Bronchial epithelial cell (primary cell): ENCODE measurements around the gene ALPG. TPM values are rescaled to one million over a fixed set of nuclear protein-coding genes. Genes with fewer than 3 reads are reported as not detected.
"Not testable (repeated sequence)": the region's sequence is repeated elsewhere in the genome, so short reads cannot be mapped to it uniquely, and the experiment has no call there.

Experiments
- DNase-seq: peaks from one replicate; pipeline ENCODE4 v3.0.0-alpha.2; 2010; ENCODE audit warnings: low read depth
- FAIRE-seq: peaks from 2 replicates; lab custom pipeline; 2011; peaks lifted over from hg19 to GRCh38; lab: Jason Lieb, UNC
- H3K27me3 ChIP-seq: 2 replicates; pipeline ENCODE4 v1.5.1; 2011; ENCODE audit warnings: low read length; ENCODE audit not compliant: control insufficient read depth, insufficient read depth
- H3K36me3 ChIP-seq: 2 replicates; pipeline ENCODE4 v1.5.1; 2011; ENCODE audit warnings: low read length; ENCODE audit not compliant: control insufficient read depth, insufficient read depth
- H3K4me3 ChIP-seq: 2 replicates; pipeline ENCODE4 v1.5.1; 2011; ENCODE audit warnings: mild to moderate bottlenecking, low read depth, low read length, control low read depth
- CTCF ChIP-seq: IDR thresholded peaks from 2 replicates; pipeline ENCODE4 v1.5.1; 2011; ENCODE audit warnings: mild to moderate bottlenecking, moderate library complexity, low read length, control low read depth, inconsistent platforms; ENCODE audit not compliant: insufficient read depth, severe bottlenecking
- total RNA-seq: library from RNA; depleted of rRNA; stranded (reverse); fragments of >200 nt; gene quantifications from 2 replicates; pipeline ENCODE4 v1.2.1, GENCODE V29; 2014

The ALPG gene
- total RNA-seq, 1 donor from 2014 or later, result not detected

- DNase-seq, result no peak
- H3K4me3 ChIP-seq, result no peak overlapping the region
- H3K27me3 ChIP-seq, result no peaks in the 10 kb centered on the region
- no peak for TF ChIP-seq CTCF
- no peak for FAIRE-seq
- H3K36me3 ChIP-seq, result no peaks in the 10 kb centered on the region
Measured at GRCh38 chr2:232431705-232432590, 25.3 kb downstream of the ALPG start.

GRCh38 chr2:232432598-232433184, 26.0 kb downstream of the ALPG start:
- DNase-seq (no peak), FAIRE-seq (no peak)
- Histone ChIP-seq H3K36me3 (no peaks in the 10 kb centered on the region), H3K27me3 (no peaks in the 10 kb centered on the region), H3K4me3 (no peak overlapping the region)
- TF ChIP-seq CTCF, result peak; percentile 21

DNA sequence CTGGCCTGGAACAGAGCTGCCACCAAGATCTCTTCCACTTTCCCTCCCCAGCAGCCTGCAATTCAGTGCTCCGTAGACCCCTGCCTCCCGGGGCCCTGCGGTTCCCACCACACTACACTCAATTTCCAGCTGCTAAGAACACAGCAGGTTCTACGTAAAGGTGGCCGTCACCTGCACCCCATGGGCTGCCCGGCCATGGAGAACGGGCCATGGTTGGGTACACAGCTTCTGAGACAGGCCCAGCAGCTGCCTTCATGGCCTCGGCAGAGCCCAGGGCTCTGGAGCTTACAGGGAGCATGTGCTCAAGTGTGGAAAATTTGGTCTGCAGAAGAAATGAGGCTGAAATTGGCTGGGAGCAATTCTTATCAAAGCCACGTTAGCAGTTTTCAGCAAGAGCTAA, 27.0 kb downstream of the ALPG start:
- DNase-seq, FAIRE-seq, H3K4me3 ChIP-seq, H3K36me3 ChIP-seq, H3K27me3 ChIP-seq: not testable (repeated sequence)

- no peaks in the 10 kb centered on the region for H3K27me3 ChIP-seq
- H3K4me3 ChIP-seq, result no peak overlapping the region
- no peak for TF ChIP-seq CTCF
- no peaks in the 10 kb centered on the region for H3K36me3 ChIP-seq
- peak; percentile 75 for FAIRE-seq
- DNase-seq, result no peak
Measured at GRCh38 chr2:232434091-232434490, 27.4 kb downstream of the ALPG start.

DNA sequence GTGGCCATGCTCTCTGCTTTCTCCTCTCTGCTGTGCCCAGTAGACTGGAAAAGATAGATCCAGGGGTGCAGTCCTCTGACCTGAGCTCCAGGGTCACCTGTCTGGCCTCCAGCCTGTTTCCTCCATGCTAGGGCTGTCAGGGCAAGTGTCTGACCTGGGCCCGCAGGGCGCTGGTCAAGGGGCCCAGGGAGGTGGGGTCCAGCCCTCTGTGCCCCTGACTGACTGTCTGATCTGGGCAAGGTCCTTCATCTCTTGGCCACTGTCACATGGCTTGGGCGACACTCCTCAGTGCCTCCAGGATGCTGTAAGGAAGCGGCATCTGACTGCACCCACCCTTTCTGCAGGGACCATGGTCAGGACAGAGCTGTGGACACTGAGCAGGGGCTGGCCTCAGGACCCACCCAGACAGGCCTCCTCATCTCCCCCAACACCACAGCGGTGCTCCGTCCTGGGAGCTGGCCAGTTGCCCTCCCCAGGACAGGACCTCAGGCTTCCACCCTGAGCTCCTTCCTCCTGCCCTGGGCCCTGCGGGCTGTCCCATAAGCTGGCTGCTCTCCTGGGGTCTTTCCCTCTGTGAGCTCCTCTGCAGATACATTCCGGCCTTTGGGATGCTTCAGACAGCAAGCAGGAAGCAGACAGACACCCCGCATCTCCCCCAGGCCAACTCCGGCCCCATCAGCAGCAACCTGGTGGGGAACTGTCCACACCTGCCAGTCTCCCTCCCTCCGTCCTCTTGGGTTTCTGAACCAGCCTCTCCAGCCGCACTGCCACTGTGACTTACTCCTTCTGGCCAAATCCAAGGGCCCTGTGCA, 28.1 kb downstream of the ALPG start:
- Histone ChIP-seq H3K36me3 (no peaks in the 10 kb centered on the region), H3K27me3 (no peaks in the 10 kb centered on the region), H3K4me3 (no peak overlapping the region)
- FAIRE-seq (no peak), DNase-seq (no peak)
- no peak for TF ChIP-seq CTCF

DNA sequence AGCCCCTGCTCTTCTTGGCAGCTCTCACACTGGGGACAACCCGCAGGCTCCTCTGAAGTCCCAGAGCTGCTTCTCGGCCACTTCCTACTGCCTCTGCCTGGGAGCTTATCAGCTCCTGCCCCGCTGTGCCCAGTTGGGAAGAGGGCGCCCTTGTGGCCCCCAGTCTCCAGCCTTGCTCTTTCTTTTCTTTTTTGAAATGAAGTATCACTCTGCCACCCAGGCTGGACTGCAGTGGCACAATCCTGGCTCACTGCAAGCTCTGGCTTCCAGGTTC, 28.7 kb downstream of the ALPG start:
- no peaks in the 10 kb centered on the region for H3K27me3 ChIP-seq
- FAIRE-seq (no peak), DNase-seq (no peak)
- no peaks in the 10 kb centered on the region for H3K36me3 ChIP-seq
- no peak for TF ChIP-seq CTCF
- H3K4me3 ChIP-seq, result no peak overlapping the region
